Liver (tissue), 3 donors: ENCODE measurements around the gene KARS1.

Experiments used
- GABPA ChIP-seq, 2 donors: IDR thresholded peaks in 1 of 2; conservative IDR thresholded peaks in 1 of 2; 2 replicates each; pipeline ENCODE4 v1.6.1; 2016; ENCODE audit warnings: antibody characterized with exemption in 2 of 2, mild to moderate bottlenecking in 1 of 2, moderate library complexity in 1 of 2
- HNF4A ChIP-seq, 2 donors: conservative IDR thresholded peaks; 2 replicates each; pipeline ENCODE4 v1.6.1; 2016; ENCODE audit warnings: antibody characterized with exemption in 2 of 2, mild to moderate bottlenecking in 2 of 2
- JUND ChIP-seq, 2 donors: IDR thresholded peaks; 2 replicates each; pipeline ENCODE4 v1.6.1; 2016; ENCODE audit warnings: antibody characterized with exemption in 2 of 2
- RAD21 ChIP-seq, 2 donors: IDR thresholded peaks; 2 replicates each; pipeline ENCODE4 v1.6.1; 2016; ENCODE audit warnings: antibody characterized with exemption in 2 of 2, mild to moderate bottlenecking in 2 of 2
- YY1 ChIP-seq: IDR thresholded peaks from 2 replicates; pipeline ENCODE4 v1.6.1; 2016; ENCODE audit warnings: antibody characterized with exemption, mild to moderate bottlenecking
- TF ChIP-seq, protein P1 (sequence below): fragments of 150-350 bp; IDR thresholded peaks from 2 replicates; pipeline ENCODE4 v1.5.1; 2017; ENCODE audit warnings: improper control_type of control experiment, low read depth, low read length; ENCODE audit not compliant: missing input control
- TF ChIP-seq, protein P2 (sequence below): IDR thresholded peaks from 2 replicates; pipeline ENCODE4 v1.6.1; 2016; ENCODE audit warnings: antibody characterized with exemption
- TF ChIP-seq, protein P3 (sequence below): IDR thresholded peaks from 2 replicates; pipeline ENCODE4 v1.6.1; 2016; ENCODE audit warnings: antibody characterized with exemption, mild to moderate bottlenecking
- TF ChIP-seq, protein P4 (sequence below): IDR thresholded peaks from 2 replicates; pipeline ENCODE4 v1.6.1; 2016; ENCODE audit warnings: antibody characterized with exemption
- TF ChIP-seq, protein P5 (sequence below): IDR thresholded peaks from 2 replicates; pipeline ENCODE4 v1.6.1; 2016; ENCODE audit warnings: antibody characterized with exemption
- donor health status: healthy.
- donor health status: healthy.

DNA sequence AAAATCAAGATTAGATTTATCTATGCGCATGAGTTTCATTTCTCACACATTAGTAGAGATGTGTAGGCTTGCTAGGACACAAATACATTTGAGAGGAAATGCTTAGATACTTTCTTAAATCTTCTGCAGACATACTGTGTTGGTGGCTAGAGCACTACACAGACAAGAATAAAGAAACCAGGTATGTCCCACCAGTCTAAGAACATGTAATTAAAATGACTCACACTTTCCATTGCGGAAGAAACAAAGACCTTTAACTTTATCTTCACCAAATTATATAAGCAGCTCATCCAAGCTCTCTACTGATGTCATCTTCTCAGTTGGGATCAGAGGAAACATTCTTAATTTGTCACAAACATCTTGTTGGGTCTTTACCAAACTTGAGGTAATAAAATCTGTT is 68.7 kb downstream of the KARS1 start:
- TF ChIP-seq, protein P1, sequence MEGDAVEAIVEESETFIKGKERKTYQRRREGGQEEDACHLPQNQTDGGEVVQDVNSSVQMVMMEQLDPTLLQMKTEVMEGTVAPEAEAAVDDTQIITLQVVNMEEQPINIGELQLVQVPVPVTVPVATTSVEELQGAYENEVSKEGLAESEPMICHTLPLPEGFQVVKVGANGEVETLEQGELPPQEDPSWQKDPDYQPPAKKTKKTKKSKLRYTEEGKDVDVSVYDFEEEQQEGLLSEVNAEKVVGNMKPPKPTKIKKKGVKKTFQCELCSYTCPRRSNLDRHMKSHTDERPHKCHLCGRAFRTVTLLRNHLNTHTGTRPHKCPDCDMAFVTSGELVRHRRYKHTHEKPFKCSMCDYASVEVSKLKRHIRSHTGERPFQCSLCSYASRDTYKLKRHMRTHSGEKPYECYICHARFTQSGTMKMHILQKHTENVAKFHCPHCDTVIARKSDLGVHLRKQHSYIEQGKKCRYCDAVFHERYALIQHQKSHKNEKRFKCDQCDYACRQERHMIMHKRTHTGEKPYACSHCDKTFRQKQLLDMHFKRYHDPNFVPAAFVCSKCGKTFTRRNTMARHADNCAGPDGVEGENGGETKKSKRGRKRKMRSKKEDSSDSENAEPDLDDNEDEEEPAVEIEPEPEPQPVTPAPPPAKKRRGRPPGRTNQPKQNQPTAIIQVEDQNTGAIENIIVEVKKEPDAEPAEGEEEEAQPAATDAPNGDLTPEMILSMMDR: no peak
- TF ChIP-seq JUND (IDR thresholded peaks at IDR 0.05) (no peak), GABPA (IDR thresholded peaks at IDR 0.05 in 1 of 2, conservative IDR thresholded peaks at IDR 0.05 in 1 of 2) (no peak), RAD21 (IDR thresholded peaks at IDR 0.05) (no peak), HNF4A (conservative IDR thresholded peaks at IDR 0.05) (no peak), YY1 (no peak)
- TF ChIP-seq, protein P2, sequence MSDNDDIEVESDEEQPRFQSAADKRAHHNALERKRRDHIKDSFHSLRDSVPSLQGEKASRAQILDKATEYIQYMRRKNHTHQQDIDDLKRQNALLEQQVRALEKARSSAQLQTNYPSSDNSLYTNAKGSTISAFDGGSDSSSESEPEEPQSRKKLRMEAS: no peak
- TF ChIP-seq, protein P3, sequence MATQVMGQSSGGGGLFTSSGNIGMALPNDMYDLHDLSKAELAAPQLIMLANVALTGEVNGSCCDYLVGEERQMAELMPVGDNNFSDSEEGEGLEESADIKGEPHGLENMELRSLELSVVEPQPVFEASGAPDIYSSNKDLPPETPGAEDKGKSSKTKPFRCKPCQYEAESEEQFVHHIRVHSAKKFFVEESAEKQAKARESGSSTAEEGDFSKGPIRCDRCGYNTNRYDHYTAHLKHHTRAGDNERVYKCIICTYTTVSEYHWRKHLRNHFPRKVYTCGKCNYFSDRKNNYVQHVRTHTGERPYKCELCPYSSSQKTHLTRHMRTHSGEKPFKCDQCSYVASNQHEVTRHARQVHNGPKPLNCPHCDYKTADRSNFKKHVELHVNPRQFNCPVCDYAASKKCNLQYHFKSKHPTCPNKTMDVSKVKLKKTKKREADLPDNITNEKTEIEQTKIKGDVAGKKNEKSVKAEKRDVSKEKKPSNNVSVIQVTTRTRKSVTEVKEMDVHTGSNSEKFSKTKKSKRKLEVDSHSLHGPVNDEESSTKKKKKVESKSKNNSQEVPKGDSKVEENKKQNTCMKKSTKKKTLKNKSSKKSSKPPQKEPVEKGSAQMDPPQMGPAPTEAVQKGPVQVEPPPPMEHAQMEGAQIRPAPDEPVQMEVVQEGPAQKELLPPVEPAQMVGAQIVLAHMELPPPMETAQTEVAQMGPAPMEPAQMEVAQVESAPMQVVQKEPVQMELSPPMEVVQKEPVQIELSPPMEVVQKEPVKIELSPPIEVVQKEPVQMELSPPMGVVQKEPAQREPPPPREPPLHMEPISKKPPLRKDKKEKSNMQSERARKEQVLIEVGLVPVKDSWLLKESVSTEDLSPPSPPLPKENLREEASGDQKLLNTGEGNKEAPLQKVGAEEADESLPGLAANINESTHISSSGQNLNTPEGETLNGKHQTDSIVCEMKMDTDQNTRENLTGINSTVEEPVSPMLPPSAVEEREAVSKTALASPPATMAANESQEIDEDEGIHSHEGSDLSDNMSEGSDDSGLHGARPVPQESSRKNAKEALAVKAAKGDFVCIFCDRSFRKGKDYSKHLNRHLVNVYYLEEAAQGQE: no peak
- TF ChIP-seq, protein P4, sequence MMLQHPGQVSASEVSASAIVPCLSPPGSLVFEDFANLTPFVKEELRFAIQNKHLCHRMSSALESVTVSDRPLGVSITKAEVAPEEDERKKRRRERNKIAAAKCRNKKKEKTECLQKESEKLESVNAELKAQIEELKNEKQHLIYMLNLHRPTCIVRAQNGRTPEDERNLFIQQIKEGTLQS: no peak
- TF ChIP-seq, protein P5, sequence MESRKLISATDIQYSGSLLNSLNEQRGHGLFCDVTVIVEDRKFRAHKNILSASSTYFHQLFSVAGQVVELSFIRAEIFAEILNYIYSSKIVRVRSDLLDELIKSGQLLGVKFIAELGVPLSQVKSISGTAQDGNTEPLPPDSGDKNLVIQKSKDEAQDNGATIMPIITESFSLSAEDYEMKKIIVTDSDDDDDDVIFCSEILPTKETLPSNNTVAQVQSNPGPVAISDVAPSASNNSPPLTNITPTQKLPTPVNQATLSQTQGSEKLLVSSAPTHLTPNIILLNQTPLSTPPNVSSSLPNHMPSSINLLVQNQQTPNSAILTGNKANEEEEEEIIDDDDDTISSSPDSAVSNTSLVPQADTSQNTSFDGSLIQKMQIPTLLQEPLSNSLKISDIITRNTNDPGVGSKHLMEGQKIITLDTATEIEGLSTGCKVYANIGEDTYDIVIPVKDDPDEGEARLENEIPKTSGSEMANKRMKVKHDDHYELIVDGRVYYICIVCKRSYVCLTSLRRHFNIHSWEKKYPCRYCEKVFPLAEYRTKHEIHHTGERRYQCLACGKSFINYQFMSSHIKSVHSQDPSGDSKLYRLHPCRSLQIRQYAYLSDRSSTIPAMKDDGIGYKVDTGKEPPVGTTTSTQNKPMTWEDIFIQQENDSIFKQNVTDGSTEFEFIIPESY: no peak
